HepG2 (cell line): Measurements from ENCODE around the gene DGAT2. TPM values are rescaled to one million over a fixed set of nuclear protein-coding genes. Genes with fewer than 3 reads are reported as not detected.

Source experiments
- ATAC-seq: fragments of 200-7000 bp; cut with Tn5 transposase; 3 replicates; pipeline ENCODE4 v1.9.1; 2020; ENCODE audit warnings: mild to moderate bottlenecking, moderate library complexity
- BruUV-seq: library from RNA; stranded (reverse); fragments of 400-500 nt; replicated peaks from 2 replicates; lab custom pipeline; 2021; lab: Mats Ljungman, UMichigan
- CTCF ChIA-PET: fragments of 300-600 bp; formaldehyde crosslinking; extraction: SDS; loops from one replicate; lab custom pipeline; 2021; ENCODE audit warnings: low total read pairs, inconsistent platforms, low intra/inter-chr PET ratio; lab: Yijun Ruan, JAX
- POLR2A ChIA-PET: fragments of 350-600 bp; sonication (Branson Sonifier 250); formaldehyde crosslinking; loops from one replicate; lab custom pipeline; 2020; ENCODE audit warnings: antibody characterized with exemption, inconsistent platforms; lab: Yijun Ruan, JAX
- DNase-seq: peaks from one replicate; pipeline ENCODE4 v3.0.0-alpha.2; 2015; ENCODE audit warnings: low spot score
- FAIRE-seq: peaks from 3 replicates; lab custom pipeline; 2011; peaks lifted over from hg19 to GRCh38; lab: Jason Lieb, UNC
- H2AFZ ChIP-seq: one replicate; pipeline ENCODE4 v1.6.1; 2011; ENCODE audit warnings: low read length, inconsistent platforms
- H3K27ac ChIP-seq: fragments of 300-600 bp; 3 replicates; pipeline ENCODE4 v1.8.0; 2011; ENCODE audit warnings: mixed run types, mild to moderate bottlenecking, mixed read lengths, low read length, inconsistent platforms; ENCODE audit not compliant: insufficient read depth; ENCODE audit errors: extremely low read length
- H3K27me3 ChIP-seq, 2 experiments: fragments of 200-600 bp in 1 of 2; 2 replicates in 1 of 2; 3 replicates in 1 of 2; pipeline versions ENCODE4 v1.6.0 to v1.8.0; 2011; ENCODE audit warnings: low read length in 2 of 2, mild to moderate bottlenecking in 2 of 2, moderate library complexity in 2 of 2, inconsistent platforms in 1 of 2; ENCODE audit not compliant: insufficient read depth in 2 of 2, control insufficient read depth in 1 of 2
- H3K36me3 ChIP-seq, 2 experiments: fragments of 200-600 bp in 1 of 2; replicated peaks in 1 of 2; 2 replicates in 1 of 2; 3 replicates in 1 of 2; pipeline versions ENCODE4 v1.5.1 to v1.8.0; 2011; ENCODE audit warnings: low read length in 2 of 2, inconsistent platforms in 1 of 2; ENCODE audit not compliant: insufficient read depth in 2 of 2, control insufficient read depth in 1 of 2
- H3K4me1 ChIP-seq: 2 replicates; pipeline ENCODE4 v1.5.1; 2012; ENCODE audit warnings: low read length, inconsistent platforms; ENCODE audit not compliant: insufficient read depth
- H3K4me2 ChIP-seq: 2 replicates; pipeline ENCODE4 v1.6.0; 2011; ENCODE audit warnings: low read depth, low read length, inconsistent platforms
- H3K4me3 ChIP-seq, 3 experiments: fragments of 200-600 bp in 1 of 3; sonication (generic), shearing (Covaris generic) in 1 of 3; replicated peaks in 1 of 3; 2 replicates each; pipeline ENCODE4 v1.5.1; 2011 to 2016; ENCODE audit warnings: low read length in 3 of 3, inconsistent platforms in 2 of 3, low read depth in 2 of 3, mild to moderate bottlenecking in 2 of 3, control low read depth in 1 of 3, mixed read lengths in 1 of 3; ENCODE audit not compliant: insufficient read depth in 1 of 3
- H3K79me2 ChIP-seq: one replicate; pipeline ENCODE4 v1.6.1; 2011; ENCODE audit warnings: low read length, inconsistent platforms; ENCODE audit not compliant: insufficient read depth
- H3K9ac ChIP-seq: 2 replicates; pipeline ENCODE4 v1.6.0; 2011; ENCODE audit warnings: mild to moderate bottlenecking, low read depth, low read length, inconsistent platforms; ENCODE audit not compliant: insufficient read depth
- H3K9me3 ChIP-seq: 2 replicates; pipeline ENCODE4 v1.5.1; 2012; ENCODE audit warnings: mild to moderate bottlenecking, low read length
- H4K20me1 ChIP-seq: 2 replicates; pipeline ENCODE4 v1.6.0; 2011; ENCODE audit warnings: inconsistent platforms, mild to moderate bottlenecking, low read length, moderate library complexity; ENCODE audit not compliant: insufficient read depth
- CC2D1A ChIP-seq: sonication (generic); formaldehyde crosslinking; IDR thresholded peaks from 2 replicates; pipeline ENCODE4 v1.8.1; 2023; ENCODE audit warnings: mild to moderate bottlenecking, missing genetic modification reagents
- CENPBD1 ChIP-seq: sonication (generic); formaldehyde crosslinking; IDR thresholded peaks from 2 replicates; pipeline ENCODE4 v1.8.0; 2022; ENCODE audit warnings: missing genetic modification reagents, low read depth, mild to moderate bottlenecking, borderline replicate concordance
- DZIP1 ChIP-seq: sonication (generic); formaldehyde crosslinking; IDR thresholded peaks from 2 replicates; pipeline ENCODE4 v1.5.0; 2020; ENCODE audit warnings: mild to moderate bottlenecking, missing genetic modification reagents
- E2F5 ChIP-seq: sonication (generic); formaldehyde crosslinking; conservative IDR thresholded peaks from 2 replicates; pipeline ENCODE4 v1.4.0; 2020; ENCODE audit warnings: missing genetic modification reagents
- ELF3 ChIP-seq: IDR thresholded peaks from 2 replicates; pipeline ENCODE4 v1.6.1; 2016; ENCODE audit warnings: missing genetic modification reagents, missing compliant biosample characterization
- FOXM1 ChIP-seq: sonication (generic); formaldehyde crosslinking; IDR thresholded peaks from 2 replicates; pipeline ENCODE4 v1.5.0; 2020; ENCODE audit warnings: missing genetic modification reagents
- HINFP ChIP-seq: sonication (generic); formaldehyde crosslinking; IDR thresholded peaks from 2 replicates; pipeline ENCODE4 v1.4.0; 2020; ENCODE audit warnings: low read depth, mild to moderate bottlenecking, missing genetic modification reagents
- PLRG1 ChIP-seq: fragments of 450-650 bp; conservative IDR thresholded peaks from 2 replicates; pipeline ENCODE4 v1.6.1; 2016
- SSRP1 ChIP-seq: IDR thresholded peaks from 2 replicates; pipeline ENCODE4 v1.6.1; 2016; ENCODE audit warnings: control low read depth
- TCF12 ChIP-seq, 2 experiments: fragments of 450-650 bp in 1 of 2; sonication (generic) in 1 of 2; formaldehyde crosslinking in 1 of 2; IDR thresholded peaks; 2 replicates each; pipeline versions ENCODE4 v1.6.1 to v1.8.0; 2017 to 2022; ENCODE audit warnings: antibody characterized with exemption in 1 of 2, mild to moderate bottlenecking in 1 of 2, missing genetic modification reagents in 1 of 2, moderate library complexity in 1 of 2
- ZBTB7B ChIP-seq: sonication (generic); formaldehyde crosslinking; IDR thresholded peaks from 2 replicates; pipeline ENCODE4 v1.4.0; 2020; ENCODE audit warnings: missing genetic modification reagents
- ZNF280D ChIP-seq: sonication (generic); formaldehyde crosslinking; IDR thresholded peaks from 2 replicates; pipeline ENCODE4 v1.5.1; 2020; ENCODE audit warnings: mild to moderate bottlenecking, missing genetic modification reagents
- ZNF703 ChIP-seq: sonication (generic); formaldehyde crosslinking; IDR thresholded peaks from 2 replicates; pipeline ENCODE4 v1.5.1; 2020; ENCODE audit warnings: missing genetic modification reagents, mild to moderate bottlenecking, moderate library complexity, borderline replicate concordance
- in situ Hi-C: cut with HindIII; loops from 2 replicates; pipeline ENCODE4 v1.10.0; 2017; ENCODE audit warnings: low pct_unique_long_range_greater_than_20kb; ENCODE audit not compliant: extremely low pct_ligation_motif_present
- intact Hi-C: fragments of 100-400 bp; cut with micrococcal nuclease; formaldehyde crosslinking; loops from one replicate; pipeline ENCODE4 v1.10.0; 2022; ENCODE audit not compliant: unreplicated experiment
- polyA plus RNA-seq, 8 experiments: library from polyadenylated mRNA; depleted of rRNA in 3 of 8; stranded (reverse) in 7 of 8; unstranded in 1 of 8; fragments of >200 nt; fragmentation: Illumina TruSeq in 4 of 8; extraction: Trizol in 4 of 8; gene quantifications; 2 replicates each; pipeline versions ENCODE4 v1.2.1 to v1.2.3, GENCODE V29; 2011 to 2016; ENCODE audit warnings: low read depth in 4 of 8, missing spikeins in 1 of 8, mixed read lengths in 1 of 8; ENCODE audit not compliant: insufficient read depth in 1 of 8
- total RNA-seq, 5 experiments: library from RNA; depleted of rRNA; stranded (reverse); fragments of >200 nt; fragmentation: Illumina TruSeq; extraction: Trizol; gene quantifications; 2 replicates each; pipeline ENCODE4 v1.2.3, GENCODE V29; 2016; ENCODE audit warnings: low read depth in 1 of 5

The DGAT2 gene
- total and polyA plus RNA-seq, 2 of the 13 experiments (the other 11 are each of a cell fraction or from before 2014, with no cell fraction given): 39.0 to 65.6 TPM

GRCh38 chr11:75836417-75836816 is 67.8 kb downstream of the DGAT2 start (continued):
- TF ChIP-seq DZIP1 (CRISPR knock-in tag) (no peak), FOXM1 (CRISPR knock-in tag) (no peak), ZNF280D (CRISPR knock-in tag) (no peak), CC2D1A (CRISPR knock-in tag) (no peak), ELF3 (no peak), ZBTB7B (no peak)
- TF ChIP-seq, all 625 proteins: peak for 0

- H3K27ac ChIP-seq: no peak overlapping the region
- H4K20me1 ChIP-seq: no peaks in the 10 kb centered on the region
- no peak overlapping the region for H3K4me3 ChIP-seq
- H3K36me3 ChIP-seq: peaks cover 1 to 8% of the 10 kb centered on the region in 2 experiments; a peak in 4 of 5 replicates
- no peaks in the 10 kb centered on the region for H3K27me3 ChIP-seq
- peaks cover 10% of the 10 kb centered on the region for H3K79me2 ChIP-seq
- TF ChIP-seq TCF12 (IDR thresholded peaks at IDR 0.05) (no peak), TCF12 (CRISPR knock-in tag; IDR thresholded peaks at IDR 0.05) (no peak), PLRG1 (no peak), SSRP1 (CRISPR knock-in tag) (no peak), HINFP (no peak), ZNF703 (CRISPR knock-in tag) (no peak), E2F5 (CRISPR knock-in tag) (no peak), CENPBD1 (CRISPR knock-in tag) (no peak)
- ChIA-PET POLR2A (no interaction called here), CTCF (no interaction called here)
- ATAC-seq: no peak
- FAIRE-seq: no peak
- H3K4me1 ChIP-seq: no peaks in the 10 kb centered on the region
- intact Hi-C loops: no loop called here
- no peak overlapping the region for H3K9ac ChIP-seq
- BruUV-seq: no TSS peak
- no peak for DNase-seq
- H3K4me2 ChIP-seq: no peak overlapping the region
- in situ Hi-C loops: no loop called here
- H2AFZ ChIP-seq: no peak overlapping the region
- H3K9me3 ChIP-seq: no peaks in the 10 kb centered on the region
Observed at GRCh38 chr11:75839851-75840250, 71.3 kb downstream of the DGAT2 start.
